Neural cell (in vitro differentiated cells): ENCODE measurements around the gene SNX33. TPM values are rescaled to one million over a fixed set of nuclear protein-coding genes. Genes with fewer than 3 reads are reported as not detected.
"Not testable (repeated sequence)": the region's sequence is repeated elsewhere in the genome, so short reads cannot be mapped to it uniquely, and the experiment has no call there.

ENCODE experiments used
- H2AFZ ChIP-seq: fragments of 200-600, 300-800 bp; sonication (generic), shearing (Covaris generic); 2 replicates; pipeline ENCODE4 v1.6.0; 2014; ENCODE audit warnings: low read depth, mild to moderate bottlenecking, antibody characterized with exemption, low read length, moderate library complexity
- H3F3A ChIP-seq: fragments of 200-600 bp; shearing (Covaris generic); 2 replicates; pipeline ENCODE4 v1.6.1; 2016; ENCODE audit warnings: mild to moderate bottlenecking, moderate library complexity, mixed read lengths, antibody characterized with exemption, low read length; ENCODE audit not compliant: insufficient read depth, poor library complexity, severe bottlenecking
- H3K27ac ChIP-seq: fragments of 200-600, 300-800 bp; sonication (generic), shearing (Covaris generic); 2 replicates; pipeline ENCODE4 v1.5.1; 2014; ENCODE audit warnings: mild to moderate bottlenecking, low read length, moderate library complexity
- H3K27me3 ChIP-seq: fragments of 300-800, 200-600 bp; sonication (generic), shearing (Covaris generic); 2 replicates; pipeline ENCODE4 v1.6.0; 2014; ENCODE audit warnings: mild to moderate bottlenecking, low read depth, low read length, moderate library complexity; ENCODE audit not compliant: insufficient read depth
- H3K36me3 ChIP-seq: fragments of 300-800, 200-600 bp; sonication (generic), shearing (Covaris generic); 2 replicates; pipeline ENCODE4 v1.5.1; 2014; ENCODE audit warnings: mild to moderate bottlenecking, antibody characterized with exemption, low read length, moderate library complexity; ENCODE audit not compliant: insufficient read depth
- H3K4me2 ChIP-seq: fragments of 300-800, 200-600 bp; sonication (generic), shearing (Covaris generic); 2 replicates; pipeline ENCODE4 v1.6.0; 2014; ENCODE audit warnings: mild to moderate bottlenecking, low read length
- H3K4me3 ChIP-seq: fragments of 300-800, 200-600 bp; sonication (generic), shearing (Covaris generic); 2 replicates; pipeline ENCODE4 v1.5.1; 2014; ENCODE audit warnings: mild to moderate bottlenecking, low read length, moderate library complexity
- H3K79me2 ChIP-seq: fragments of 200-600 bp; shearing (Covaris generic); replicated peaks from 2 replicates; pipeline ENCODE4 v1.6.0; 2014; ENCODE audit warnings: mild to moderate bottlenecking, low read length, moderate library complexity; ENCODE audit not compliant: insufficient read depth
- H3K9ac ChIP-seq: fragments of 300-800, 200-600 bp; sonication (generic), shearing (Covaris generic); 2 replicates; pipeline ENCODE4 v1.6.1; 2016; ENCODE audit warnings: mild to moderate bottlenecking, low read length, mixed read lengths
- H3K9me2 ChIP-seq: fragments of 200-600 bp; shearing (Covaris generic); 2 replicates; pipeline ENCODE4 v1.6.1; 2016; ENCODE audit warnings: mild to moderate bottlenecking, low read length, mixed read lengths; ENCODE audit not compliant: insufficient read depth
- H3K9me3 ChIP-seq: fragments of 200-600, 300-800 bp; sonication (generic), shearing (Covaris generic); 2 replicates; pipeline ENCODE4 v1.6.1; 2016; ENCODE audit warnings: mild to moderate bottlenecking, mixed run types, low read length, moderate library complexity, mixed read lengths
- H4K20me1 ChIP-seq: fragments of 200-600 bp; shearing (Covaris generic); 2 replicates; pipeline ENCODE4 v1.6.1; 2016; ENCODE audit warnings: mild to moderate bottlenecking, mixed run types; ENCODE audit not compliant: insufficient read depth
- EP300 ChIP-seq: fragments of 450-650 bp; conservative IDR thresholded peaks from 2 replicates; pipeline ENCODE4 v1.6.1; 2014; ENCODE audit warnings: antibody characterized with exemption, mild to moderate bottlenecking, moderate library complexity; ENCODE audit not compliant: poor library complexity, severe bottlenecking
- EZH2 ChIP-seq: fragments of 200-600, 300-800 bp; shearing (Covaris generic), sonication (generic); IDR thresholded peaks from 2 replicates; pipeline ENCODE4 v1.6.1; 2014; ENCODE audit warnings: antibody characterized with exemption, low read length, borderline replicate concordance, mild to moderate bottlenecking; ENCODE audit not compliant: insufficient read depth, poor library complexity, severe bottlenecking
- MXI1 ChIP-seq: fragments of 450-650 bp; conservative IDR thresholded peaks from 2 replicates; pipeline ENCODE4 v1.6.1; 2014; ENCODE audit warnings: antibody characterized with exemption, mild to moderate bottlenecking; ENCODE audit not compliant: poor library complexity, severe bottlenecking
- POLR2AphosphoS5 ChIP-seq: IDR thresholded peaks from 2 replicates; pipeline ENCODE4 v1.6.1; 2012
- RAD21 ChIP-seq: fragments of 450-650 bp; conservative IDR thresholded peaks from 2 replicates; pipeline ENCODE4 v1.6.1; 2014; ENCODE audit warnings: antibody characterized with exemption, mild to moderate bottlenecking, moderate library complexity
- SMC3 ChIP-seq: fragments of 450-650 bp; conservative IDR thresholded peaks from 2 replicates; pipeline ENCODE4 v1.6.1; 2014; ENCODE audit warnings: antibody characterized with exemption, mild to moderate bottlenecking, moderate library complexity; ENCODE audit not compliant: poor library complexity
- TAF1 ChIP-seq: IDR thresholded peaks from 2 replicates; pipeline ENCODE4 v1.6.1; 2012; ENCODE audit warnings: low read depth
- polyA plus RNA-seq: library from polyadenylated mRNA; depleted of rRNA; stranded (reverse); fragments of >200 nt; gene quantifications from 2 replicates; pipeline ENCODE4 v1.2.3, GENCODE V29; 2014
- TF ChIP-seq, protein P1 (sequence below): fragments of 450-650 bp; IDR thresholded peaks from 2 replicates; pipeline ENCODE4 v1.5.1; 2014; ENCODE audit warnings: antibody characterized with exemption, mild to moderate bottlenecking, moderate library complexity; ENCODE audit not compliant: poor library complexity, severe bottlenecking
- TF ChIP-seq, protein P2 (sequence below): IDR thresholded peaks from 2 replicates; pipeline ENCODE4 v1.6.1; 2012; ENCODE audit warnings: borderline replicate concordance

Gene SNX33
- polyA plus RNA-seq, 1 donor from 2014 or later = 0.14 TPM

DNA sequence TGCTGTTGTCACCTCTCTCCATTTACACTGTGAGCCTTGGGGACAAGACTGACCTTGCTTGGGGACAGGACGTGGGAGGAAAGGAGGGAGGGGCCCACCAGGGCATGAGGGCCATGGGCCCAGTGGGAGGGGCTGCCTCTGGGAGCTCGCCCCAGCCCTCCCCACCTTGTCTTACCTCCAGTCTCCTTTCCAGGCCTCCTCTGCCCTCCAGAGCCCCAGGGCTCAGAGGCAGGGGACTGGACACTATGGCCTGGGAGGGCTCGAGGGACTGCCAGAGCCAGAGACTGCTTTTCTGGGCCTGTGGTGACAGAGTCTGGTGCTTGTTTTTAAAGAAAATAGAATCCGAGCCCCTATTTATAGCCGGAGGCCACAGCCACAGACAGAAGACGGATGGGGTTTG lies 54.7 kb downstream of the SNX33 start:
- Histone ChIP-seq H3K9me3 (no peaks in the 10 kb centered on the region), H3K4me3 (no peak overlapping the region), H3K79me2 (no peaks in the 10 kb centered on the region), H3K4me2 (no peak overlapping the region), H3K9ac (no peak overlapping the region), H3K27me3 (no peaks in the 10 kb centered on the region), H2AFZ (no peak overlapping the region), H3K27ac (no peak overlapping the region), H3K9me2 (no peaks in the 10 kb centered on the region), H3K36me3 (no peaks in the 10 kb centered on the region), H4K20me1 (no peaks in the 10 kb centered on the region), H3F3A (no peaks in the 10 kb centered on the region)
- TF ChIP-seq POLR2AphosphoS5 (no peak), EP300 (no peak), EZH2 (no peak), MXI1 (no peak), TAF1 (no peak), RAD21 (no peak), SMC3 (no peak)
- TF ChIP-seq, protein P1, sequence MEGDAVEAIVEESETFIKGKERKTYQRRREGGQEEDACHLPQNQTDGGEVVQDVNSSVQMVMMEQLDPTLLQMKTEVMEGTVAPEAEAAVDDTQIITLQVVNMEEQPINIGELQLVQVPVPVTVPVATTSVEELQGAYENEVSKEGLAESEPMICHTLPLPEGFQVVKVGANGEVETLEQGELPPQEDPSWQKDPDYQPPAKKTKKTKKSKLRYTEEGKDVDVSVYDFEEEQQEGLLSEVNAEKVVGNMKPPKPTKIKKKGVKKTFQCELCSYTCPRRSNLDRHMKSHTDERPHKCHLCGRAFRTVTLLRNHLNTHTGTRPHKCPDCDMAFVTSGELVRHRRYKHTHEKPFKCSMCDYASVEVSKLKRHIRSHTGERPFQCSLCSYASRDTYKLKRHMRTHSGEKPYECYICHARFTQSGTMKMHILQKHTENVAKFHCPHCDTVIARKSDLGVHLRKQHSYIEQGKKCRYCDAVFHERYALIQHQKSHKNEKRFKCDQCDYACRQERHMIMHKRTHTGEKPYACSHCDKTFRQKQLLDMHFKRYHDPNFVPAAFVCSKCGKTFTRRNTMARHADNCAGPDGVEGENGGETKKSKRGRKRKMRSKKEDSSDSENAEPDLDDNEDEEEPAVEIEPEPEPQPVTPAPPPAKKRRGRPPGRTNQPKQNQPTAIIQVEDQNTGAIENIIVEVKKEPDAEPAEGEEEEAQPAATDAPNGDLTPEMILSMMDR = no peak
- TF ChIP-seq, protein P2, sequence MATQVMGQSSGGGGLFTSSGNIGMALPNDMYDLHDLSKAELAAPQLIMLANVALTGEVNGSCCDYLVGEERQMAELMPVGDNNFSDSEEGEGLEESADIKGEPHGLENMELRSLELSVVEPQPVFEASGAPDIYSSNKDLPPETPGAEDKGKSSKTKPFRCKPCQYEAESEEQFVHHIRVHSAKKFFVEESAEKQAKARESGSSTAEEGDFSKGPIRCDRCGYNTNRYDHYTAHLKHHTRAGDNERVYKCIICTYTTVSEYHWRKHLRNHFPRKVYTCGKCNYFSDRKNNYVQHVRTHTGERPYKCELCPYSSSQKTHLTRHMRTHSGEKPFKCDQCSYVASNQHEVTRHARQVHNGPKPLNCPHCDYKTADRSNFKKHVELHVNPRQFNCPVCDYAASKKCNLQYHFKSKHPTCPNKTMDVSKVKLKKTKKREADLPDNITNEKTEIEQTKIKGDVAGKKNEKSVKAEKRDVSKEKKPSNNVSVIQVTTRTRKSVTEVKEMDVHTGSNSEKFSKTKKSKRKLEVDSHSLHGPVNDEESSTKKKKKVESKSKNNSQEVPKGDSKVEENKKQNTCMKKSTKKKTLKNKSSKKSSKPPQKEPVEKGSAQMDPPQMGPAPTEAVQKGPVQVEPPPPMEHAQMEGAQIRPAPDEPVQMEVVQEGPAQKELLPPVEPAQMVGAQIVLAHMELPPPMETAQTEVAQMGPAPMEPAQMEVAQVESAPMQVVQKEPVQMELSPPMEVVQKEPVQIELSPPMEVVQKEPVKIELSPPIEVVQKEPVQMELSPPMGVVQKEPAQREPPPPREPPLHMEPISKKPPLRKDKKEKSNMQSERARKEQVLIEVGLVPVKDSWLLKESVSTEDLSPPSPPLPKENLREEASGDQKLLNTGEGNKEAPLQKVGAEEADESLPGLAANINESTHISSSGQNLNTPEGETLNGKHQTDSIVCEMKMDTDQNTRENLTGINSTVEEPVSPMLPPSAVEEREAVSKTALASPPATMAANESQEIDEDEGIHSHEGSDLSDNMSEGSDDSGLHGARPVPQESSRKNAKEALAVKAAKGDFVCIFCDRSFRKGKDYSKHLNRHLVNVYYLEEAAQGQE = no peak

DNA sequence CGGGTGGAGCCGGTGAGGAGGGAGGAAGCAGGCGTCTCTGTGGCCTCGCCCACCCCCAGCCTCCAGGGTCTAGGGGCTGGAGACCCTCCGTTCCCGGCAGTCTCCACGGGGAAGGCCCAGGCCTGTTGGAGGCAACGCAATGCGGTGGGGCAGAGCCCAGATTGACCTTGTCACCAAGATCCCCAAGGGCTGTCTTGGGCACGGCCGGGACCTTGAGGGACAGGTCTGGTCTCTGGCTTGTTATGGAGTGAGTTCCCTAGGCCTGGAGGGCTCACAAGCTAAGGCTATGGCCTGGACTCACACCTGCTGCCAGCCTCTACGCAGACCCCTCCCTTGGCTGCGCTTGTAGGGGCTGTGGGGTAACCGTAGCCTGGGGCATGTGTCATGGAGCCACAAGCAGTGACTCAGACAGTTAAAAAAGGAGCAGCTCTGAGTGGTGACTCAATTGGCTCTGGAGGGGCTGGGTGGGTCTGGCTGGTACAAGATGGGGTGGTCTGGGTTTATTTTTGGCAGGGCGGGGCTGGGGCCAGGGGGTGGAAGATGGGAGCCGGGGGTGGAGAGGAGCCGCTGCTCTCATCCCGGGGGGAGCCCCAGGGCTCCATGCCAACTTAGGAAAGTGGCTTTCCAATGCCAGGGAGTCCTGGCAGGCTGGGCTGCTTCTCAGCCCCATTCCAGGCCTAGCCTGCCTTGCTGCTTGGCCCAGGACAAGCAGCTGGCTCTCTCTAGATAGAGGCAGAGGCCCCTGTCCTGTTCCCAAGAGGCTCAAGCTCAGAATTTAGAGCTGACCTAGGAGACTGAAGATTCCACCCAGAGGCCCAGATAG lies 55.9 kb downstream of the SNX33 start:
- not testable (repeated sequence) for H3K27ac ChIP-seq, H3K9ac ChIP-seq, H3K27me3 ChIP-seq, H4K20me1 ChIP-seq, H3K36me3 ChIP-seq, H3K9me3 ChIP-seq, H3K79me2 ChIP-seq, H3F3A ChIP-seq, H3K4me2 ChIP-seq, H2AFZ ChIP-seq, H3K9me2 ChIP-seq, H3K4me3 ChIP-seq
